NB4 (cell line): ENCODE results near the gene TNXB.

Experiments
- POLR2A ChIP-seq: IDR thresholded peaks from 2 replicates; pipeline ENCODE4 v1.6.1; 2011; ENCODE audit warnings: mild to moderate bottlenecking; ENCODE audit not compliant: insufficient read length; ENCODE audit errors: extremely low read depth
- TF ChIP-seq, protein P1 (sequence below): IDR thresholded peaks from one replicate; pipeline ENCODE4 v1.5.1; 2012; ENCODE audit warnings: low read depth, low read length
- TF ChIP-seq, protein P2 (sequence below): IDR thresholded peaks from 2 replicates; pipeline ENCODE4 v1.6.1; 2011; ENCODE audit warnings: low read depth, low read length

DNA sequence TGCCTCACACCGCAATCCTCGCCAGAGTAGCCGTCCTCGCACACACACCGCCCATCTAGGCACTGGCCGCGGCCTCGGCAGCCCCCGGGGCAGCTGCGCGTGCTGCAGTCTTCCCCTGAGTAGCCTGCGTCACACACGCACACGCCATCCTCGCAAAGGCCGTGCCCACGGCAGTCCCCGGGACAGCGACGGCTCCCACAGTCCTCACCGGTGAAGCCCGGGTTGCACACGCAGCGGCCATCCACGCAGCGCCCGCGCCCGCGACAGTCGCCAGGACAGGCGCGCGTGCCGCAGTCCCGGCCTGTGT, 13.1 kb downstream of the TNXB start:
- no peak for TF ChIP-seq POLR2A
- TF ChIP-seq, protein P1, sequence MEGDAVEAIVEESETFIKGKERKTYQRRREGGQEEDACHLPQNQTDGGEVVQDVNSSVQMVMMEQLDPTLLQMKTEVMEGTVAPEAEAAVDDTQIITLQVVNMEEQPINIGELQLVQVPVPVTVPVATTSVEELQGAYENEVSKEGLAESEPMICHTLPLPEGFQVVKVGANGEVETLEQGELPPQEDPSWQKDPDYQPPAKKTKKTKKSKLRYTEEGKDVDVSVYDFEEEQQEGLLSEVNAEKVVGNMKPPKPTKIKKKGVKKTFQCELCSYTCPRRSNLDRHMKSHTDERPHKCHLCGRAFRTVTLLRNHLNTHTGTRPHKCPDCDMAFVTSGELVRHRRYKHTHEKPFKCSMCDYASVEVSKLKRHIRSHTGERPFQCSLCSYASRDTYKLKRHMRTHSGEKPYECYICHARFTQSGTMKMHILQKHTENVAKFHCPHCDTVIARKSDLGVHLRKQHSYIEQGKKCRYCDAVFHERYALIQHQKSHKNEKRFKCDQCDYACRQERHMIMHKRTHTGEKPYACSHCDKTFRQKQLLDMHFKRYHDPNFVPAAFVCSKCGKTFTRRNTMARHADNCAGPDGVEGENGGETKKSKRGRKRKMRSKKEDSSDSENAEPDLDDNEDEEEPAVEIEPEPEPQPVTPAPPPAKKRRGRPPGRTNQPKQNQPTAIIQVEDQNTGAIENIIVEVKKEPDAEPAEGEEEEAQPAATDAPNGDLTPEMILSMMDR = no peak
- TF ChIP-seq, protein P2, sequence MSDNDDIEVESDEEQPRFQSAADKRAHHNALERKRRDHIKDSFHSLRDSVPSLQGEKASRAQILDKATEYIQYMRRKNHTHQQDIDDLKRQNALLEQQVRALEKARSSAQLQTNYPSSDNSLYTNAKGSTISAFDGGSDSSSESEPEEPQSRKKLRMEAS = no peak
